Measurements from ENCODE around the gene CMTR2.
A peak's percentile ranks its signal among the peaks of the same experiment; 100 is the strongest.

CMTR2 gene, protein sequence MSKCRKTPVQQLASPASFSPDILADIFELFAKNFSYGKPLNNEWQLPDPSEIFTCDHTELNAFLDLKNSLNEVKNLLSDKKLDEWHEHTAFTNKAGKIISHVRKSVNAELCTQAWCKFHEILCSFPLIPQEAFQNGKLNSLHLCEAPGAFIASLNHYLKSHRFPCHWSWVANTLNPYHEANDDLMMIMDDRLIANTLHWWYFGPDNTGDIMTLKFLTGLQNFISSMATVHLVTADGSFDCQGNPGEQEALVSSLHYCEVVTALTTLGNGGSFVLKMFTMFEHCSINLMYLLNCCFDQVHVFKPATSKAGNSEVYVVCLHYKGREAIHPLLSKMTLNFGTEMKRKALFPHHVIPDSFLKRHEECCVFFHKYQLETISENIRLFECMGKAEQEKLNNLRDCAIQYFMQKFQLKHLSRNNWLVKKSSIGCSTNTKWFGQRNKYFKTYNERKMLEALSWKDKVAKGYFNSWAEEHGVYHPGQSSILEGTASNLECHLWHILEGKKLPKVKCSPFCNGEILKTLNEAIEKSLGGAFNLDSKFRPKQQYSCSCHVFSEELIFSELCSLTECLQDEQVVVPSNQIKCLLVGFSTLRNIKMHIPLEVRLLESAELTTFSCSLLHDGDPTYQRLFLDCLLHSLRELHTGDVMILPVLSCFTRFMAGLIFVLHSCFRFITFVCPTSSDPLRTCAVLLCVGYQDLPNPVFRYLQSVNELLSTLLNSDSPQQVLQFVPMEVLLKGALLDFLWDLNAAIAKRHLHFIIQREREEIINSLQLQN

DNA sequence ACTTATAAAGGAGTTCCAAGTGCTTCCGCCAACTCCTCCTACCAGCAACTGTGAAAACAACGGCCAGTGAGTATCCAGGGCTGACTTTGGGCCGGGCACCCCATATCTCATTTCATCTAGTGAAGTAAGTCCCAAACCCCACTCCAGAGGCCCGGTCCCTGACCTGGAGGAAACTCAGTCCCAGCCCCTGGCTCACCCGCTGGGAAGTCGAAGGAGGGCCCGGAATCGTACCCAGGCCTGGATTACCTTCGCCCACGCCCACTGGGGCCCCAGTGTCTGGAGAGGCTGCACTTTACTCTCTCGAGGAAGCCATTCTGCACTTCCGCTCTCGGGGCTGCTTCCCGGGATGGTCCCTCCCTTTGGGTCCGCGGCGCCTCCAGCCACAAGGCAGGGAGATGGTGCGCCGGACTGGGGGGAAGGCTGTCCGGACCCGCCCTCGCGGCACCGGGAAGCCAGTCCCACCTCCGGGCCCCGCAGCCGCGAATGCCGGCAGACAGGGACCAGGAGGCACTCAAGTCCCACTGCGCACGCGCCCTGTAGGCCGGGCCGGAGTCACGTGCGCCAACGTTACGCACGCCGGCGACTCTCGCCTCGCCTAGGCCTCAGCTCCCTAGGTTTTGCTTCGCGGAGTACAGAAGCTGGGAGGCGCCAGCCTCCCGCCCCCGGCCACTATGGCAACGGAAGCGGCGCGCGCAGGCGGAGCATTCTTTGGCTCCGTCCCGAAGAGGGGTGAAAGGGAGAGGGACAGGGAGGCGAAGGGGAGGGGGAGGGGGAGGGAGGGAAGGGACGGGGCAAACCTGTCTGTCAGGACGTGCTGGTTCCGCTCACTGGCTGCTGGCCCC lies at the start of gene CMTR2:
TSS of gene CMTR2 (minus strand) at position 513 of the 842 bp plus-strand sequence. CDS start 3,482 bp downstream, outside the sequence.
- H3K4me3 ChIP-seq (ENCODE audit: low read depth, low read length), result peak within 1 kb of the TSS; percentile 84
- DNase-seq (ENCODE audit: low read depth, low spot score), result peak; percentile 97
- in situ Hi-C loops (cut with HindIII; ENCODE audit: low sequenced_read_pairs), result no loop called here
- TF ChIP-seq, protein P1, sequence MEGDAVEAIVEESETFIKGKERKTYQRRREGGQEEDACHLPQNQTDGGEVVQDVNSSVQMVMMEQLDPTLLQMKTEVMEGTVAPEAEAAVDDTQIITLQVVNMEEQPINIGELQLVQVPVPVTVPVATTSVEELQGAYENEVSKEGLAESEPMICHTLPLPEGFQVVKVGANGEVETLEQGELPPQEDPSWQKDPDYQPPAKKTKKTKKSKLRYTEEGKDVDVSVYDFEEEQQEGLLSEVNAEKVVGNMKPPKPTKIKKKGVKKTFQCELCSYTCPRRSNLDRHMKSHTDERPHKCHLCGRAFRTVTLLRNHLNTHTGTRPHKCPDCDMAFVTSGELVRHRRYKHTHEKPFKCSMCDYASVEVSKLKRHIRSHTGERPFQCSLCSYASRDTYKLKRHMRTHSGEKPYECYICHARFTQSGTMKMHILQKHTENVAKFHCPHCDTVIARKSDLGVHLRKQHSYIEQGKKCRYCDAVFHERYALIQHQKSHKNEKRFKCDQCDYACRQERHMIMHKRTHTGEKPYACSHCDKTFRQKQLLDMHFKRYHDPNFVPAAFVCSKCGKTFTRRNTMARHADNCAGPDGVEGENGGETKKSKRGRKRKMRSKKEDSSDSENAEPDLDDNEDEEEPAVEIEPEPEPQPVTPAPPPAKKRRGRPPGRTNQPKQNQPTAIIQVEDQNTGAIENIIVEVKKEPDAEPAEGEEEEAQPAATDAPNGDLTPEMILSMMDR (IDR thresholded peaks at IDR 0.05; ENCODE audit: low read depth, low read length), result no peak

DNA sequence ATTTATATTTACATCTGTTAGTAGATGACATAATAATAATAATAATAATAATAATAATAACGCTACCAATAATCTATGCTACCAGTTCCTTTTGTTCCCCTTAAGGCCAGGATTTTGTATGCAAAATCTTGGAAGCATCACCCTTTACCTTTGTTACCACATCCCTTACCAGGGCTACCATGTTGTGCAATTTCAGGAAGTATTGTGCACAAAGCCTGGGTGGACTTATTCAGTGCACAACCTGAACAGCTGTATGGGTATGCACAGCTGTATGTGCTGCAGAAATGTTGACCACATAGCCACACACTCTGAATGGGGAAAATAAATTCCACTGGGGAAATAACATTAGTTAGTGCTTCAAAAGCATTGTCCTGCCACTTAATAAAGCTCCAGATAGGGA lies 49.4 kb upstream of the CMTR2 start:
- H3K4me3 ChIP-seq (ENCODE audit: low read depth, low read length), result no peak overlapping the region
- in situ Hi-C loops (cut with HindIII; ENCODE audit: low sequenced_read_pairs), result no loop called here
- no peak for DNase-seq (ENCODE audit: low read depth, low spot score)
- TF ChIP-seq, protein P1 (IDR thresholded peaks at IDR 0.05; ENCODE audit: low read depth, low read length), result no peak

DNA sequence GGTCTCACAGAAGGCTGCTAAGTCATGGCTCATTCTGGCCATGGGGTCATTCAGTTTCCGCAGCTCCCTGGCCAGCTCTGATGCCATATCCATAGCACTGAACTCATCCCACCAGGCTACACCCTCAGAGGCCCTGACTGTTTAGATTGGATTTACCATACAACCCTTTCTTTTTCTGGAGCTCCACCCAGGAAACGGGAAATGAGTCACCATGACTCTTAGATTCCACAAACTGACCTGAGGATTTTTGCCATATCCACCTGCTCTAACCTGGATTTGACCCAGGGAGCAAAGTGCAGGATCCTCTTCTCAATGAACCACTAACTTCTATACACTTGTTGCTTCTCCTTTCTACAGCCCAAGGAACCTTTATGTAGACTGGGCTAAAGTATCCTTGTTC lies 49.0 kb upstream of the CMTR2 start:
- in situ Hi-C loops (cut with HindIII; ENCODE audit: low sequenced_read_pairs), result no loop called here
- DNase-seq (ENCODE audit: low read depth, low spot score), result no peak
- H3K4me3 ChIP-seq (ENCODE audit: low read depth, low read length), result no peak overlapping the region
- TF ChIP-seq, protein P1 (IDR thresholded peaks at IDR 0.05; ENCODE audit: low read depth, low read length), result no peak

DNA sequence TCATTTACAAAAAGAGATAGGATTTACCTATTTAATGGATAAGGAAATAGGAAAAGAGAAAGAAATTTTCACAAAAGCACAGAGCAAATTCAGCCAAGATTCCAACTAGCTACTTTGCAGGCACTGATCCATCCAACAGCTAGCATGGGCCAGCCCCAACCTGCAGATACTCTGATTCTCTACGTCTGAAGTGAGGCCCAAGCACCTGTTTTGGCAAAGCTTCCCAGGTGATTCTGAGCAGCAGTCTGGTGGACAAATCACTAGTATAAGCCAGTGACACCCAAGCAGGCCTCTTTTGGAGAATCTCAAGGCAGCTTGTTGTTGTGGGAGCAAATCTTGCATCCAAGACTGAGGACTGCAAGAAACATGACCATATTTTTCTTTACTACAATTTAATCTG lies 48.4 kb upstream of the CMTR2 start:
- TF ChIP-seq, protein P1 (IDR thresholded peaks at IDR 0.05; ENCODE audit: low read depth, low read length), result no peak
- H3K4me3 ChIP-seq (ENCODE audit: low read depth, low read length), result no peak overlapping the region
- no peak for DNase-seq (ENCODE audit: low read depth, low spot score)
- in situ Hi-C loops (cut with HindIII; ENCODE audit: low sequenced_read_pairs), result no loop called here

DNA sequence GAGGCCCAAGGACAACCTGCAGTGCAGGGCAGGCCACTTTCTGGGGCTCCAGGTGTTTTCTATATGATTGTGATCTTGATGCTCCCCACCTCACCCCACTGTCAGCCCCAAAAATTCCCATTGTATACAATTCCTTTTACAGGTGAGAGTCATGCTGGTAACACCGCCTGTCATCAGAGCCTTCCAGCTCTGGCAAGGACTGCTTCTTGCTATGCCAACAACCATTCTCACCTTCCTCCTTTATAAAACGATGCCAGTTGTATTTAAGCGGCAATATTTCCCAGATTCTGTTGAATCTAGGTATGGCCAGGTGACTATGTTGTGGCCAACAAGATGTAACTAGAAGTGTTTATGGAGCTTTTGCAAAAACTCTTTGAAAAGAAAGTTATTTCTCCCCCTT lies 38.9 kb upstream of the CMTR2 start:
- TF ChIP-seq, protein P1 (IDR thresholded peaks at IDR 0.05; ENCODE audit: low read depth, low read length), result no peak
- DNase-seq (ENCODE audit: low read depth, low spot score), result no peak
- no peak overlapping the region for H3K4me3 ChIP-seq (ENCODE audit: low read depth, low read length)
- in situ Hi-C loops (cut with HindIII; ENCODE audit: low sequenced_read_pairs), result no loop called here

DNA sequence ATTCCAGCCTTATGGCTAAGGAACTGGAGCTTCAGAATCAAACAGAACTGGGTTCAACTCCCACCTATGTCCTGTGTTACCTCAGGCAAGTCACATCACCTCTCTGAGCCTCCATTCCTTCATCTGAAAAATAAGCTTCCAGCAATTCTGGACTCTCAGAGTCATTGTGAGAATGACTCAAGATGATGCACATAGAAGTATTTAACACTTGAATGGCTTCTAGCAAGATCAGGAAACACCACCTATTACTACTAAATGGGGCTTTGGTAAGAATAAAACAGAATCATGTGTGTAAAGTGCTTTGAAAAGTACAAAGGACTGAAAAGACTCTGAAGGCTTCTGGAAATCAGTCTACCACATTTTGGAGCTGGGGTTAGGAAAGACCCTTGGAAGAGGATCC lies 38.5 kb upstream of the CMTR2 start:
- no peak overlapping the region for H3K4me3 ChIP-seq (ENCODE audit: low read depth, low read length)
- TF ChIP-seq, protein P1 (IDR thresholded peaks at IDR 0.05; ENCODE audit: low read depth, low read length), result no peak
- DNase-seq (ENCODE audit: low read depth, low spot score), result no peak
- in situ Hi-C loops (cut with HindIII; ENCODE audit: low sequenced_read_pairs), result no loop called here
